ENCODE results near the gene CYP11A1. TPM values are rescaled to one million over a fixed set of nuclear protein-coding genes. Genes with fewer than 3 reads are reported as not detected.

CYP11A1 gene
- total and polyA plus RNA-seq, 8 donors: 2.5 to 10.2 (median 4.2) TPM; not detected in 4

- Histone ChIP-seq H3K9me3 (no peaks in the 10 kb centered on the region), H3K4me1 (no peaks in the 10 kb centered on the region), H3K27me3 (no peaks in the 10 kb centered on the region), H3K4me3 (no peak overlapping the region), H3K36me3 (no peaks in the 10 kb centered on the region), H3K27ac (no peak overlapping the region)
- WGBS, 5 donors: 80 to 86% (median 82%) methylated on average over 9 of the region's 9 CpGs
- DNase-seq: no peak
- TF ChIP-seq POLR2AphosphoS5 (IDR thresholded peaks at IDR 0.05): no peak
- no peak for TF ChIP-seq POLR2A (IDR thresholded peaks at IDR 0.05)
- TF ChIP-seq EP300 (IDR thresholded peaks at IDR 0.05): no peak
- TF ChIP-seq CTCF (IDR thresholded peaks at IDR 0.05): no peak
- intact Hi-C loops (cut with DNase I; ENCODE audit: low total_unique reads): no loop called here
These were observed 31.1 kb downstream of the CYP11A1 start for GRCh38 chr15:74336061-74337005.

GRCh38 chr15:74335396-74335795 lies 32.0 kb downstream of the CYP11A1 start:
- no peaks in the 10 kb centered on the region for H3K9me3 ChIP-seq
- no peak for DNase-seq
- H3K36me3 ChIP-seq: no peaks in the 10 kb centered on the region
- H3K27ac ChIP-seq: no peak overlapping the region
- no peak overlapping the region for H3K4me3 ChIP-seq
- WGBS, 5 donors: 85 to 92% (median 88%) methylated on average over 8 of the region's 8 CpGs
- intact Hi-C loops (cut with DNase I; ENCODE audit: low total_unique reads): no loop called here
- no peak for TF ChIP-seq POLR2AphosphoS5 (IDR thresholded peaks at IDR 0.05)
- TF ChIP-seq EP300 (IDR thresholded peaks at IDR 0.05): no peak
- no peak for TF ChIP-seq POLR2A (IDR thresholded peaks at IDR 0.05)
- TF ChIP-seq CTCF (IDR thresholded peaks at IDR 0.05): no peak
- no peaks in the 10 kb centered on the region for H3K27me3 ChIP-seq
- no peaks in the 10 kb centered on the region for H3K4me1 ChIP-seq

- 67 to 100% (median 89%) methylated on average over 1 of the region's 1 CpG for WGBS, 5 donors
- no peak for TF ChIP-seq POLR2AphosphoS5 (IDR thresholded peaks at IDR 0.05)
- TF ChIP-seq CTCF (IDR thresholded peaks at IDR 0.05): no peak
- no peak for TF ChIP-seq POLR2A (IDR thresholded peaks at IDR 0.05)
- TF ChIP-seq EP300 (IDR thresholded peaks at IDR 0.05): no peak
These were observed 33.3 kb downstream of the CYP11A1 start for GRCh38 chr15:74334127-74334526.

GRCh38 chr15:74333662-74334061 lies 33.8 kb downstream of the CYP11A1 start:
- no peaks in the 10 kb centered on the region for H3K4me1 ChIP-seq
- no peak overlapping the region for H3K27ac ChIP-seq
- H3K9me3 ChIP-seq: no peaks in the 10 kb centered on the region
- no peaks in the 10 kb centered on the region for H3K27me3 ChIP-seq
- H3K36me3 ChIP-seq: no peaks in the 10 kb centered on the region
- no peak overlapping the region for H3K4me3 ChIP-seq
- TF ChIP-seq EP300 (IDR thresholded peaks at IDR 0.05): no peak
- no peak for TF ChIP-seq POLR2A (IDR thresholded peaks at IDR 0.05)
- no peak for TF ChIP-seq POLR2AphosphoS5 (IDR thresholded peaks at IDR 0.05)
- no peak for TF ChIP-seq CTCF (IDR thresholded peaks at IDR 0.05)
- intact Hi-C loops (cut with DNase I; ENCODE audit: low total_unique reads): no loop called here
- WGBS, 5 donors: 82 to 94% (median 86%) methylated on average over 5 of the region's 5 CpGs
- no peak for DNase-seq

More at GRCh38 chr15:74334127-74334526, 33.3 kb downstream of the CYP11A1 start:
- no peaks in the 10 kb centered on the region for H3K36me3 ChIP-seq
- H3K27me3 ChIP-seq: no peaks in the 10 kb centered on the region
- H3K9me3 ChIP-seq: no peaks in the 10 kb centered on the region
- intact Hi-C loops (cut with DNase I; ENCODE audit: low total_unique reads): no loop called here
- no peak overlapping the region for H3K27ac ChIP-seq
- no peaks in the 10 kb centered on the region for H3K4me1 ChIP-seq
- no peak overlapping the region for H3K4me3 ChIP-seq
- DNase-seq: no peak

Measured in stomach (tissue), 9 donors.